Measurements from ENCODE around the gene LYSMD3.

GRCh38 chr5:90475436-90475980 is 53.9 kb downstream of the LYSMD3 start:
- TF ChIP-seq CTCF (IDR thresholded peaks at IDR 0.05; ENCODE audit: poor library complexity), result no peak
- TF ChIP-seq EZH2 (IDR thresholded peaks at IDR 0.05; ENCODE audit: borderline replicate concordance), result no peak
- TF ChIP-seq EZH2phosphoT487 (IDR thresholded peaks at IDR 0.05; ENCODE audit: low read depth, severe bottlenecking, unreplicated experiment), result no peak
